A549 (cell line): ENCODE results near the gene ZNF57. TPM values are rescaled to one million over a fixed set of nuclear protein-coding genes. Genes with fewer than 3 reads are reported as not detected.
A peak's percentile ranks its signal among the peaks of the same experiment; 100 is the strongest.
"Not testable (repeated sequence)": the region's sequence is repeated elsewhere in the genome, so short reads cannot be mapped to it uniquely, and the experiment has no call there.

Source experiments
- ATAC-seq, 2 experiments: fragments of 200-7000 bp in 1 of 2; fragments of >200 bp in 1 of 2; cut with Nextera tagmentation in 1 of 2; cut with Tn5 transposase in 1 of 2; 3 replicates each; pipeline versions ENCODE4 v1.8.0 to v1.9.1; 2018 to 2020; ENCODE audit warnings: mild to moderate bottlenecking in 1 of 2, moderate library complexity in 1 of 2
- CTCF ChIA-PET: fragments of 300-600 bp; sonication (Branson Sonifier 250); formaldehyde crosslinking; extraction: SDS; loops from one replicate; lab custom pipeline; 2021; ENCODE audit warnings: antibody characterized with exemption, inconsistent platforms; lab: Yijun Ruan, JAX
- POLR2A ChIA-PET: fragments of 350-600 bp; formaldehyde crosslinking; extraction: SDS; loops from one replicate; lab custom pipeline; 2021; ENCODE audit warnings: antibody characterized with exemption, inconsistent platforms; lab: Yijun Ruan, JAX
- DNase-seq, 2 experiments: peaks; one replicate each; pipeline versions ENCODE4 v3.0.0 to v3.0.0-alpha.2; 2011 to 2016; ENCODE audit warnings: low read depth in 1 of 2, low spot score in 1 of 2
- FAIRE-seq: peaks from 2 replicates; lab custom pipeline; 2011; peaks lifted over from hg19 to GRCh38; lab: Jason Lieb, UNC
- H3K27ac ChIP-seq, 2 experiments: fragments of >200 bp; sonication (Bioruptor Twin); formaldehyde crosslinking; 3 replicates each; pipeline ENCODE4 v1.5.1; 2016 to 2017
- H3K4me1 ChIP-seq: fragments of >200 bp; sonication (Bioruptor Twin); formaldehyde crosslinking; 3 replicates; pipeline ENCODE4 v1.6.1; 2016
- H3K4me2 ChIP-seq: fragments of >200 bp; sonication (Bioruptor Twin); formaldehyde crosslinking; 3 replicates; pipeline ENCODE4 v1.6.1; 2016
- H3K4me3 ChIP-seq: fragments of >200 bp; sonication (Bioruptor Twin); formaldehyde crosslinking; 3 replicates; pipeline ENCODE4 v1.5.1; 2016
- H3K9me3 ChIP-seq: fragments of >200 bp; sonication (Bioruptor Twin); formaldehyde crosslinking; 3 replicates; pipeline ENCODE4 v1.6.1; 2016
- CHD4 ChIP-seq: fragments of 200-600 bp; sonication (generic); IDR thresholded peaks from 2 replicates; pipeline ENCODE4 v1.6.1; 2016; ENCODE audit warnings: antibody characterized with exemption, mild to moderate bottlenecking, borderline replicate concordance
- E2F6 ChIP-seq: IDR thresholded peaks from 2 replicates; pipeline ENCODE4 v1.6.1; 2012; ENCODE audit warnings: low read depth, borderline replicate concordance
- GATA3 ChIP-seq: IDR thresholded peaks from 2 replicates; pipeline ENCODE4 v1.6.1; 2012; ENCODE audit warnings: borderline replicate concordance
- HES2 ChIP-seq: fragments of >200 bp; sonication (Bioruptor Twin); formaldehyde crosslinking; IDR thresholded peaks from 2 replicates; pipeline ENCODE4 v1.6.1; 2016
- HMGXB4 ChIP-seq: fragments of 250-450 bp; sonication (Bioruptor Pico); IDR thresholded peaks from 2 replicates; pipeline ENCODE4 v1.5.0; 2021; ENCODE audit warnings: mild to moderate bottlenecking, moderate library complexity, borderline replicate concordance
- HOXB5 ChIP-seq: fragments of 250-450 bp; sonication (Bioruptor Pico); IDR thresholded peaks from 2 replicates; pipeline ENCODE4 v1.5.0; 2020; ENCODE audit warnings: mild to moderate bottlenecking, moderate library complexity
- JUN ChIP-seq, 2 experiments: fragments of >200 bp; sonication (Bioruptor Twin); formaldehyde crosslinking; IDR thresholded peaks; 2 replicates in 1 of 2; 3 replicates in 1 of 2; pipeline ENCODE4 v1.6.1; 2016 to 2017
- JUNB ChIP-seq: fragments of >200 bp; sonication (Bioruptor Twin); formaldehyde crosslinking; IDR thresholded peaks from 2 replicates; pipeline ENCODE4 v1.6.1; 2016
- KDM1A ChIP-seq: fragments of 200-600 bp; sonication (generic); IDR thresholded peaks from 2 replicates; pipeline ENCODE4 v1.6.1; 2016; ENCODE audit warnings: low read depth, mild to moderate bottlenecking
- MYC ChIP-seq: IDR thresholded peaks from 2 replicates; pipeline ENCODE4 v1.6.1; 2012; ENCODE audit warnings: mild to moderate bottlenecking, inconsistent platforms, low read length, improper control_type of control experiment, borderline replicate concordance
- NPAS2 ChIP-seq: fragments of 250-450 bp; sonication (Bioruptor Pico); IDR thresholded peaks from 2 replicates; pipeline ENCODE4 v1.8.0; 2022; ENCODE audit warnings: mild to moderate bottlenecking, moderate library complexity, borderline replicate concordance
- RAD21 ChIP-seq, 2 experiments: fragments of >200 bp in 1 of 2; sonication (Bioruptor Twin) in 1 of 2; formaldehyde crosslinking in 1 of 2; IDR thresholded peaks in 1 of 2; conservative IDR thresholded peaks in 1 of 2; 2 replicates in 1 of 2; 3 replicates in 1 of 2; pipeline ENCODE4 v1.6.1; 2012 to 2018; ENCODE audit warnings: inconsistent platforms in 1 of 2
- SMC3 ChIP-seq: fragments of >200 bp; sonication (Bioruptor Twin); formaldehyde crosslinking; IDR thresholded peaks from 3 replicates; pipeline ENCODE4 v1.6.1; 2018; ENCODE audit warnings: inconsistent platforms
- USF2 ChIP-seq: fragments of 450-650 bp; IDR thresholded peaks from 2 replicates; pipeline ENCODE4 v1.6.1; 2014; ENCODE audit warnings: antibody characterized with exemption
- WGBS: methylation state at CpG from one replicate; pipeline ENCODE4 v1.1.6; 2017; ENCODE audit errors: missing lambda C conversion rate; 5-methylcytosine and 5-hydroxymethylcytosine counted together
- polyA plus RNA-seq, 4 experiments: library from polyadenylated mRNA; depleted of rRNA in 3 of 4; stranded (reverse); fragments of >200 nt; fragmentation: RNase III in 1 of 4; extraction: RNeasy Plus Mini Kit Qiagen cat#74134 plus additional on column Dnase treatment in 1 of 4; gene quantifications; 2 replicates in 3 of 4; 3 replicates in 1 of 4; pipeline ENCODE4 v1.2.3, GENCODE V29; 2011 to 2017

Gene ZNF57
- polyA plus RNA-seq, 2 of the 4 experiments (the other 2 are of a cell fraction) = 2.5 to 2.6 TPM

- TF ChIP-seq NPAS2 (no peak), KDM1A (no peak), CHD4 (no peak), MYC (no peak), E2F6 (no peak), HOXB5 (CRISPR knock-in tag) (no peak), JUNB (no peak)
- ChIA-PET CTCF (interaction anchor here (0.6 to 1.3 kb wide), 2 partner anchors 15 to 403 kb away, joined by 3 to 5 read pairs; no protein-coding TSS in a partner anchor), POLR2A (no interaction called here)
- no peak for DNase-seq
- no peak for ATAC-seq
- Histone ChIP-seq H3K4me1 (no peaks in the 10 kb centered on the region), H3K27ac (no peak overlapping the region), H3K4me3 (no peak overlapping the region), H3K9me3 (peaks cover 16% of the 10 kb centered on the region; the same call in 2 of the 3 replicates), H3K4me2 (no peak overlapping the region)
- no peak for FAIRE-seq
- WGBS = 60% methylated on average over 10 of the region's 10 CpGs
These were observed 31.1 kb upstream of the ZNF57 start for GRCh38 chr19:2869618-2870017.

GRCh38 chr19:2872175-2872574 is 28.6 kb upstream of the ZNF57 start:
- peak in 1 of 2 experiments; percentile 37 for DNase-seq
- ATAC-seq, H3K4me2 ChIP-seq, H3K27ac ChIP-seq, FAIRE-seq, H3K4me3 ChIP-seq, POLR2A ChIA-PET, H3K4me1 ChIP-seq: not testable (repeated sequence)
- 24% methylated on average over 11 of the region's 11 CpGs for WGBS
- H3K9me3 ChIP-seq = peaks cover 21% of the 10 kb centered on the region
- peak in 1 of 2 experiments; percentile 11; a peak in 1 of 5 replicates for TF ChIP-seq RAD21 (conservative IDR thresholded peaks at IDR 0.05 in 1 of 2, IDR thresholded peaks at IDR 0.05 in 1 of 2)
- CTCF ChIA-PET = interaction anchor here (1.1 kb wide), 1 partner anchor 224 kb away, joined by 3 read pairs; no protein-coding TSS in a partner anchor

GRCh38 chr19:2877398-2878331 is 23.1 kb upstream of the ZNF57 start:
- POLR2A ChIA-PET = no interaction called here
- TF ChIP-seq SMC3 (no peak), HES2 (no peak), JUN (IDR thresholded peaks at IDR 0.05) (no peak), GATA3 (no peak), HMGXB4 (CRISPR knock-in tag) (no peak), E2F6 (no peak), USF2 (no peak), KDM1A (no peak)
- TF ChIP-seq, all 56 proteins: peak for 0
- 70% methylated on average over 32 of the region's 32 CpGs for WGBS
- Histone ChIP-seq H3K4me2 (no peak overlapping the region), H3K4me1 (no peaks in the 10 kb centered on the region), H3K27ac (no peak overlapping the region), H3K4me3 (no peak overlapping the region), H3K9me3 (peaks cover 42% of the 10 kb centered on the region)
- no peak for FAIRE-seq
- CTCF ChIA-PET = interaction anchor here (0.6 to 2.1 kb wide), 2 partner anchors 10 to 16 kb away, joined by 3 to 6 read pairs; no protein-coding TSS in a partner anchor
- ATAC-seq = no peak
- no peak for DNase-seq
